ENCODE data around the gene LMO4.

- TF ChIP-seq JUND (IDR thresholded peaks at IDR 0.05) (no peak), POLR2AphosphoS5 (IDR thresholded peaks at IDR 0.05; ENCODE audit: low read depth, low read length) (no peak), EZH2 (IDR thresholded peaks at IDR 0.05) (no peak), SIN3A (IDR thresholded peaks at IDR 0.05; ENCODE audit: low read depth) (no peak), CTCF (IDR thresholded peaks at IDR 0.05 in 2 of 3, conservative IDR thresholded peaks at IDR 0.05 in 1 of 3; ENCODE audit: borderline replicate concordance in 1 of 3, insufficient read depth in 1 of 3, low read depth in 2 of 3, low read length in 2 of 3) (no peak), EGR1 (IDR thresholded peaks at IDR 0.05; ENCODE audit: low read depth) (no peak), POLR2A (IDR thresholded peaks at IDR 0.05; ENCODE audit: borderline replicate concordance, extremely low read depth, insufficient read depth, insufficient read length) (no peak), CEBPB (IDR thresholded peaks at IDR 0.05; ENCODE audit: low read depth) (no peak)
These were observed 38.9 kb downstream of the LMO4 start for GRCh38 chr1:87367549-87367948.
